Peyer's patch (tissue), 4 donors: ENCODE data around the gene SRGAP1.

ENCODE experiments used
- CTCF ChIP-seq, 6 experiments: fragments of 450-650 bp in 4 of 6; fragments of 200-600 bp in 2 of 6; sonication (generic) in 1 of 6; IDR thresholded peaks; one replicate each; pipeline ENCODE4 v1.5.1; 2017 to 2019; ENCODE audit warnings: antibody characterized with exemption in 6 of 6, mild to moderate bottlenecking in 3 of 6, moderate library complexity in 1 of 6
- POLR2A ChIP-seq, 2 donors: fragments of 450-650 bp; IDR thresholded peaks; one replicate each; pipeline ENCODE4 v1.5.1; 2017; ENCODE audit warnings: antibody characterized with exemption in 2 of 2, mild to moderate bottlenecking in 2 of 2, moderate library complexity in 2 of 2

- TF ChIP-seq CTCF (IDR thresholded peaks at IDR 0.05) (no peak), POLR2A (IDR thresholded peaks at IDR 0.05) (no peak)
Measured at GRCh38 chr12:64008596-64008995, 164.1 kb downstream of the SRGAP1 start.
